HG02970 (cell line): ENCODE results near the gene DNAH11.
A peak's percentile ranks its signal among the peaks of the same experiment; 100 is the strongest.
"Not testable (repeated sequence)": the region's sequence is repeated elsewhere in the genome, so short reads cannot be mapped to it uniquely, and the experiment has no call there.

ENCODE experiments used
- ATAC-seq: cut with Tn5 transposase; IDR thresholded peaks from one replicate; pipeline ENCODE4 v1.9.1; 2021; ENCODE audit warnings: mild to moderate bottlenecking, moderate library complexity, moderate number of reproducible peaks; ENCODE audit not compliant: unreplicated experiment, low FRiP score

DNAH11 gene

DNA sequence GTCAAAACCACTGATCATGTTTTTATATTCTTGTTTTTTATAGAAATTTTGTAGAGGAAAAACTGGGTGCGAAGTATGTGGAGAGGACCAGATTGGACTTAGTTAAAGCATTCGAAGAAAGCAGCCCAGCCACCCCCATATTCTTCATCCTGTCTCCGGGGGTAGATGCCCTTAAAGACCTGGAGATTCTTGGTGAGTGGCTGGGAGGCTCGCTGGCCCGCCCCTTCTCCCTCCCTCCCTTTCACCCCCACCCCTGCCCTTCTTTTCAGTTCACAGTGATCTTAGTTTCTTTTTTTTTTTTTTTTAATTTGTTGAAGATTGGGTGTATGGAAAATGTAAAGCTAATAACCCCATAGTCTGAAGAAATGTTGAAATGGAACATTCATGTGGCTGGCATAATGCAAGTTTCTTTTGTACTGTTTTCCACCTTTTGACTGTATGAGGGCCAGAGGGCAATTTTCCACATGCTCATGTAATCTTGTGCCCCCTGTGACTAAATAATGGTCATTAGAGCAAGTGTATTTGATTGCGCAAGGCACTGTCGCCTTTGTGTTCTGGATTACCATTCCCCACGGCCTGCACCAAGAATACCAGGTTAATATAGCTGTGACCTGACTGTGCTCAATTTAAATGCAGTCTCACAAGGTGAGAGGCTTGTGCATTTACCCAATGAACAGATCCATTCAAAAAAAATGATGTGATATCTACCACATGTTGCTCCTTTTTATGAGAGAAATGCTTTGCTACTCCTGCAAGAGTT, 325.2 kb downstream of the DNAH11 start:
- no peak for ATAC-seq

DNA sequence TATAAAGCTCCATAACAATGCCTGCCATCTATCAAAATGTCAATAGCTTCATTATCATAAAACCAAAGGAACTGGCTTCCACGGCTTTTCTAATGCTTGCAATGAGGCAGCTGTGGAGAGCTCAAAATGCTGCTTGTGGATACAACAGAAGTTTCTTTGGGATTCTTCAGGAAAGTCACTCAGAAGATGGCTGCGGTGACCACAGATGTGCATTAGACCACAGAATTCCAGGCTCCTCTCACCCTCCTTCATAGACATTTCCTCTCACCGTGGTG, 325.7 kb downstream of the DNAH11 start:
- ATAC-seq = no peak

DNA sequence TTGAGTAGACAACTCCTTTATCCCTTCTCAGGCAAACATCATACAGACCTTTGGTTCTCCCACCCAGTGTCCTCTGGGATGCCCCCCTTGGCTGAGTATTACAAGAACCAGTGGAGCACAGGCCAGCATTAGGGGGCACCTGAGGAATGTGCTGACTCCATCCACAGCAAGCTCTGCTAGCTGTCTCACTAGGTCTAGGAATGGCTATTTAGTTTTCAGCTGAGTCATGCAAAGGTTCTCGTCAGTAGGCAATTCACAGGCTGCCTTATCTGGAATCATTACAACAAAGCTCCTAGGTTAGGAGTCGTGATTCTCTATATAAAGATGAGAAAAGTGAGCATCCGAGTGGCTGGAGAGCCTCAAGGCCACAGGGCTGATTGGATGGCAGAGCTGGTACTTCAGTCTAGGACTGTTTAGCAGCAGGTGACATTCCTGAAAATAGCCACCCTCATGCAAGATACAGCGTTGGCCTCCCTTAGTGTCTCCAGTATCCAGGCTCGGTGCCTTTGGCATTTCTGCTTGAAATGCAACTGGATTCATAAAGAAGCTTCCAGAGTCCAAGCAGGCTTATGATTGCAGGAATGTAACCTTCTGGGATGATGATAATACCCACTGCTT, 327.1 kb downstream of the DNAH11 start:
- ATAC-seq = no peak

DNA sequence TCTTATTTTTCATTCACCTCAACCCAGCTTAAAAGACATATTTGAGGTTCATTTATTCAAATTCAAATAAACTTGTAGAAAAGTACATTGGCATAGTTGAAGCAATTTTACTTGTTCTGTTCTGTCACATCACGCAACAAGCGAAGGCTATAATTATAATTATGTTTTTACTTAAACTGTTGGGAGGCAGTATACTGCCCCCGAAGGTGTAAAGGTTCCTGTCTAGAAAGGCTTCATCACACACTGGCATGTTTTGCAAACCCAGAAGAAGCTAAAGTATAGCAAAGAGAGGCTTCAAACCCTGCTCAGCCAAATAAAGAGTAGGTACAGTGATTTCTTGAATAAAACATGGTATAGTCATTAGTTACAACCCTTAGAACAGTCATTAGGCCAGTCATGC, 340.2 kb downstream of the DNAH11 start:
- no peak for ATAC-seq

DNA sequence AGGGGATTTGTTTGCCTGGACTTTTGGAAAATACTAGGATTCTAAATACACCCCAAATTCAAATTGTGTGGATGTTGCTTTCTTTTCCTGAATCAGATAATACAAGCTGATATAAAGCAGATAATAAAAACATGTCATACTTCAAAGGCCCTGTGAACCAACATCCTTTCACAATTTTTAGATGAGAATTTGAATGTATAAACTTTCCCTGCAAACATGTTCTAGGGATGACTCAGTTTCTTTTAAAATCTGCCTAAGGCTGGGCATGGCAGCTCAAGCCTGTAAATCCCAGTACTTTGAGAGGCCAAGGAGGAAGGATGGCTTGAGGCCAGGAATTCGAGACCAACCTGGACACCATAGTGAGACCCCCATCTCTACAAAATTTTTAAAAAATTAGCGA, 340.7 kb downstream of the DNAH11 start:
- not testable (repeated sequence) for ATAC-seq

DNA sequence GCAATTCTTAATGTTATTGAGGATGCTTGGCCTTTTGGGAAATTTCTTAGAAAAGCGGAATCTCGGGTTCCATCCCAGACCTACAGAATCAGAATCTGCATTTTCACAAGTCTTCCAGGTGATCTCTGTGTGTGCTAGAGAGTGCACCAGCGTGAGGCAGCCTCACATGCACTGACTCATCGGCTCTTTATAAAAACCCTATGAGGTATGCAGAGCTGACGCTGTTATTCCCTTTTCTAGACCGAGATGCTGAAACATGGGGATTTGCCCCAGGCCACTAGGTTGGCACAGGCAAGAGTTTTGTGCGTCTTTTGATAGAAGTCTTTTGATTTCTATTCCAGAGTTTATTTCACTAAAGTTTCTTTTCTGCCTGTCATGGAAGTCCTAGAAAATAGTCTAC, 341.7 kb downstream of the DNAH11 start:
- ATAC-seq = no peak

DNA sequence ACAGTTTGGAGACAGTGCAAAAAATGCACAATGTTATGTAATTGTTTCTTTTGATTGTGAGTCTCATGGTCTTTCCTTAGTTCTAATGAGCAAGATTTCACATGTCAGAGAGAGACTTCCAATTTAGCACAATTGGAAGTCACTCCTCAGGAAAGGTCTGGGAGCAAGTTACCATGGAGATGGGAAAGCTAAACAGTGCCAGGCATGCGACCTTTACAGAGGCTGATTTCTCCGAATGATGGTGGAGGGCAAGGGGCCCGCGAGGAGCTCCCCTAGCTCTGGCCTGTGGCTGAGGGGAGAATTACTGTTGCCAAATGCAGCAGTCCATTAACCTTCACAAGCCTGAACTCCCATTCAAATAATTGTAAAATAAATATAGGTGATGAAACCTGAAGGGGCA, 343.6 kb downstream of the DNAH11 start:
- no peak for ATAC-seq

DNA sequence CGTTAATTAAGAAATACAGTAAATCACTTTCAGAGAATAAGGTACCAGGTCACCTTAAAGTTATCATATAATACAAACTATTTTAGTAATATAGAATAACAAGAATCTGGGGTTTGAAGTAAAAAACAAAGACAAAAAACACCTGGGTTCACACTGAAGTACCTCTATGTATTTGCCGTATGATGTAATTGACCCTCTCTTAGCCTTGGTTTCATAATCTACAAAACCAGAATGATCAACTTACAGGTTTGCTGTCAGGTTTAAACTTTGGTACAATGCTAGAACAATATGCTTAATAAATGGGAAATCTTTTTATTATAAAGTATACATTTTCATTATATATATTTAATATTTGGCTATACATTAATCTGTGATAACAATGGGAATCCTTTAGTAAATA, 344.5 kb downstream of the DNAH11 start:
- no peak for ATAC-seq

DNA sequence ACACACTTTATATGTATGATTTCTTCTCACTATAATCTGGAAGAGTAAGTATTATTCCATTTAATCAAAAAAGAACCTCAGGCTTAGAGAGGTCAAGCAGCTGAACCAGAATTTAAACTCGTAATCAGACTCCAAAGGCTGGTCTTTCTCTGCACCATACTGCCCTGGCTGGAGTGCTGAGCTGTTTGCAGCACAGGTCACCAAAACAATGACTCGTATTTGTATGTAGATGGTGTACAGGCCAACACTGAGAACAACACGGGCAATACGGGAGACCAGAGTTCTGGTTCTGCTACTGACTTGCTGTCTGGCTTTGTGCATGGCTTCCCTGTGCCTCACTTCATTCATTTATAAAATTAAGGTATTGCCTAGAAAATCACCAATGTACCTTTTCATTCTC, 344.9 kb downstream of the DNAH11 start:
- no peak for ATAC-seq

DNA sequence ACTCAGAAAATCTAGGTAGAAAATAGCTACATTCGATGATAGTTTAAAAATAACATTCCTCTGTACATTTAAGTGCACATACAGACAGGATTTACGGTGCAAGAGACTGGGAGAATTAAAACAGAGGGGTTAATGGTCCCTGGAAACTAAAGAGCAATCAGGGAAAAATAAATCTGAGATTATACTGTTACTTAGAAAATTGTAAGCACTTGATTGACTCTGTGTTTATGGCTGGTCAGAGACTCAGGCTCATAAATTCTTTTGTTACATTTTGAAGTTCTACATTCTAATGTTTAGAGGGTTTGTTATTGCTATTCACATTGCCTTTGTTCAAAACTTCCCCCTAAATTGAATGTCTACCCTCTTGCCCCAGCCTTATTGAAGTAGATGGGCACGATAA, 348.5 kb downstream of the DNAH11 start:
- ATAC-seq = no peak

DNA sequence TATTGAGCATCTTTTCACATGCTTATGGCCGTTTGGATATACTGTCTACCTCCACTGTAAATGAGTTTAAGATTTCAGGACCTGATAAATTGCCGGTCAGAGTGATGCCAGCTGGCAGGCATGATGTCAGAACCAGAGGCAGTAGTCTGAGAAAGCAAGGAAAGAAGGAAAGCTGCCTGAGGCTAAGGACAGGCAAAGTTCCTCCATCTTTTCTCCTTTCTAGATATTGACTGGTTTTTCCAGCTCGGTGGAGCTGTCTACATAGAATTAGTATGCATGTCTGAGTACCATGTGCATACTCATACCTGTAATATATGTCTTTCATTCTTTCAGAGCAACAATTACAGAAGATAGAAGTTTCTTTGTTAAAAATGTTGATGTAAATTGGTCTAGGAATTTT, 350.6 kb downstream of the DNAH11 start:
- no peak for ATAC-seq

DNA sequence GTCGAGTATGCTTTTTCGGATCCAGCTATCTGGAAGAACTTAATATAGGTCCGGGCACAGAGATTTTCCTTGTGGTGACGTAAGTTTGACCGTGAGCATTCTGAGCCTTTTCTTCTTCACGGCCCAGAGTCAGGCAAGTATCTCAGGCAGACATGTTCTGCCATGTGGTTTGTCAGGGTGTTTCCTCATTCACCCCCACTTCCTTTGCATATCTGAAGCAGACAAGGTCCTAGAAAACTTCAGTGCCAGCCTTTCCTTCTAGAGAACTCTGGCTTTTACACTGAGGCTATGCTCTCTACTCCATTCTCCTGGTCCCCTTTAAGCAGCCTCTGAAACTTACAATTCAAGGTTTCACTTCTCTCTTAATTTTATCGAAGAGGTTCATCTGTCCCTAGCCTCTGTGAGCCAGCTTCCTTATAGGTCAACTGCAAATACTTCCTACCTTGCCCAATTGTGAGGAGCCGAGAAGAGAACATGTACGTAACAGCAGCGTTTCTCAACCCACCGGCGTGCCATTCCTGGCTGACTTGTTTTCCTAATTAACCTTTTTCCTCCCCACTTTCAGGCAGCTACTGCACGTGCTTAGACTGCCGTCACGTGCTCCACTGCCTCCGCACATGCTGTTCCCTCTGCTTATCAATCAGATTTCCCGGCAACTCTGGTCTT, 355.6 kb downstream of the DNAH11 start:
- ATAC-seq = peak; percentile 66

DNA sequence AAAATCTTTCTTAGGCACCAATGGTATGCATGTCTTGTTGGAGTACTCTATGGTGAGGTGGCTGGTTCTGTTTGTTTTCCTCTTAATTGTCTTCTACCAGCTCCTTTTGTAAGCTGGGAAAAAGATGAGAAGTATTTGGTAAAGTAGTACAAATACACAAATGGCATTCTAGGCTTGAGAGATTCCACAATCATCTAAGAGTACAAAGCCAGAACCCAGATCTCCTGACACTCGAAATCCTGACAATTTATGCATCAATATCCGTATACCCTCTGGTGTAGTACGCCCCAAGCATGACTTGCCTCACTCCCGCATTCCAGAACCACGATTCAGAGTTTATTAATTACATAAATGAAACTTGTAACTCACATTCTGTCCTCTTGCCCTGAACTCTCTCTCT, 359.4 kb downstream of the DNAH11 start:
- no peak for ATAC-seq

DNA sequence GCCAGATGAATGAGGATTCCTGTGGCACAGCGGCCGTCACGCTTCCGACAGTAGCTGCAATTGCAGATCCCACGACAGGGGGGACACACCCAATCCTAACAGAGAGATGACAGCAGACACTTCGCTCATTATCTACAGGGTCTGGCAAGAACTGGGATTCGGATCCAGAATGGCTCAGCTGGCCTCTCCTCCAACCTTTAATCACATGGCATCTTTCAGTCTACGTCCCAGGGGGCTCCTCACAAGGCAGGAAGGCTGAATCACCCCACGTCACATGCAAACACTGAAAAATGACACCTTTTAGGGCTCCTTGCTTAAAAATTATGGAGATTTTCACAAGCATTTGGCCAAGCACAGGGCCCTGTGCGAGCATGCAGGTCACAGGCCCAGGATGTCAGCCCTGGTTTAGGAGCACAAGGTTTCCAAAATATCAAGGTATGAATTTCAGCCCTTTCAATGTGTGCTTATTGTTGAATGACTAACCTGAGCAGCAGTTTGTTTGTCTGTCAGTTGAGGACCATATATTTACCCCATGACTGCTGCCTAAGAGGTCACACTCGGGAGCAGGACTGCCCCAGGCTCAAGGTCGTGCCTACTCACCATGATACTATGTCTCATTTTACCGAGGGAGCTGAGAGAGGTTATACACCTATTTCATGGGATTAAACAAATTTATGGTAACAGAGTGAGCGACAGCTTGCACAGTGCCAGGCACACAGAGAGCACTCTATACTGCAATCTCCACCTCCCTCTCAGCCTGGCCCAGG, 360.4 kb downstream of the DNAH11 start:
- ATAC-seq = no peak

DNA sequence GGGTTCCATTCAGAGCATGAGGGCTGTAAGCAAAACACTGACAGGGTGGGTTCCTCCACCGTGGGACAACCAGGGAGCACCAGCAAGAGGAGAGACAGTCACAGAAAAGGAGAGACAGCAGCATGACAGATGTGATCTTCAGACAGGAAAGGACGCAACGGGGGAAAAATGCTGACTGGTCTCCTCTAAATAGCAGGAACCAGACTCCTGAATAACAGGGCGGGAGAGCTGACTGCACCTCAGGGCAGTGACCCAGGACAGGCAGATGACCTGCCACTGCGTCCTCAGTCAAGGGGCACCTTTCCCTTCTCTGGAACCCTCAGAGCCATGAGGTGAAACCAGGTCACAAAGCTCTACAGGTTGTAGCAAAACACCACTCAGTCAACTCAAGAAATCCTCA, 365.9 kb downstream of the DNAH11 start:
- ATAC-seq = no peak

DNA sequence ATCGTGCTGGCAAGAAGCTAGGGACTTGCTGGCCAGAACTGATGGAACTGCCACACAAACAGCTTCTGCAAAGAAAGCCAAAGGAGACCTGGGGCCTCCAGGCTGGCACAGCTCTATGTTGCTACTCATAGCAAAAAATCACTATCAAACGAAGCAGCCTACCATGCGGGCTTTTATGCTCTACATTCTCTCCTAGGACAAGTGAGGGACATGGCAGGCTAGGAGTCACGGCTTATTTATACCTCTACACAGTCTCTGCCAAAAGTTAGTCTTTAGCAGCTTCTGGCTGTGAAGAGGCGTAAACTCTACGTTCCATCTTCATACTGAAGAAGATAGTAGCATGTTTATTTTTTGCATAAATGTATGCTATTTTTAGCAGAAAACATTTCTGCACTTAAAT, 367.4 kb downstream of the DNAH11 start:
- no peak for ATAC-seq

DNA sequence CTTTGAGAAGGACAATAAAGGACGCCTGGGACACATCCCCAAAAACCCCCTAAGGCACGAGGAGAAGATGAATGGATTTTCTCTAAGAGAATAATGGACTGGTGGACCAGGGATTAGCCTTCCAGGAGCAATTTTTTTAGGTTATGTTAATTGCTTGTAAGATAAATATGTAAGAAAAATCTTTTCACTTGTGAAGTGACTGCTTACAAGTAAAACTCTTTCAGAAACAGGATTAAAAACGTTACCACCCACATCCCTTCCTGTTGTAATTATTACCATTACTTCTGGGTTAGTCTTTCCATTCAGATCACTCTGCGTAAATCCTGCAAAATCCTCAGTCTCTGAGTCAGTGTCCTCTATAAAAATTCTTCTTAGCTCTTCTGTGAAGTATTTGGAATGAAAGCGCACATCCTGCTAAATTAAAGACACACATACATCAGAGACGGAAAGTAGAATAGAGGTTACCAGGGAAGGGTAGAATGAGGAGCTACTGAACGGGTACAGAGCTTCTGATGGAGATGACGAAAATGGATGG, 368.6 kb downstream of the DNAH11 start:
- ATAC-seq = no peak

DNA sequence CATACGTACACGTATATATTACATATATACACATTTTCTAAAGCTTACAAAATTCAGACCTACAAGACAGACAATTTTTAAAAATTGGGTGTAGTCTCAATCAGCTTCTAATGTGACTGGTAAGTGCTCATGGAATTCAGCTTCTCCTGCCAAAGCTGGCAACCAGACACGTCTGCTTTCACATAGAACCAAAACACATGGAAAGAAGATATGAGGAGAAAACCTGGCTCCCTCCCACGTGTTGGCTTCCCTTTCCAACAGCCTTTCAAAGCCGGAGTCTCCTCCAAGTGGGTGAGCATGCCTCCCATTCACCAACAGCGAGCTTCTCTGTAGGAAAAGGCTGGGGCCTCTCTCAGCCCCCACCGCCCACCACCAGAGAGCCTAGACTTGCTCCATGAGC, 369.5 kb downstream of the DNAH11 start:
- no peak for ATAC-seq

DNA sequence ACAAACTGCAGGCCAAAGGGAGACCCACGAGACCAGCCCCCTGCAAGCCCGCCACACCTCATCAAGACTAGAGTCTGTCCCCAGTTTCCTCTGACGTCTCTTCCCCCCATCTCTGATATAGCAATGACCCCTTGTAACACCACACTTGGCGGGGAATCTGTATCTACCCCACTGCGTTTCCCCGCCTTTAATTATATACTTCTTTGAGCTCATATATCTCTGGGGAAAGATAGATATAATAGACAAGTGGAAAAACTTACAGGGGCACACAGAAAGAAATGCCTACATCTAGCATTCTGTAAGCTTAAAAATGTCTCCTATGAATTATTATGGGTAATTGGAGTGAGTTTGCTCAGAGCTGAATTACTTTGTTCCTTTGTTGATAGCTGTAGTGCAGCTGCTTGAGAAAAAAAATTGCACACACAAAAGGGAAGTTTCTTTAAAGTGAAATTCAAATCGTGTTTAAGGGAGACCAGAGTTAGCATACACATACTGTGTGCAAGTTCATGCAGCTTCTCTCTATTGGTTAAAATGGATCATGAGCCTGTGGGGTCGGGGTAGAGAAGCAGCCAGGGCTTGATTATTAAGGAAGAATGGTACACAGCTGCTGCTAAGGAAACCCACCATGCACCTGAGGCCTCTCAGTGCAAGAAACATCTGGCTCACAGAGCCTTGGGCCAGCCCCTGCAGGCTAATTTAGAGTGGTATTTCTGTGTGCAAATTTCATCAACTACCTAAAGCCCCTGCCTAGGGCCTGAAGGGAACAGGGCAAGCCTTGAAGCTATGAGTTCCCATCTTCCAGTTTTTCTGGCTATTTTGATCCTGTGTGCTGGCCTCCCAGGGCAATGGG, 370.3 kb downstream of the DNAH11 start:
- ATAC-seq = no peak

DNA sequence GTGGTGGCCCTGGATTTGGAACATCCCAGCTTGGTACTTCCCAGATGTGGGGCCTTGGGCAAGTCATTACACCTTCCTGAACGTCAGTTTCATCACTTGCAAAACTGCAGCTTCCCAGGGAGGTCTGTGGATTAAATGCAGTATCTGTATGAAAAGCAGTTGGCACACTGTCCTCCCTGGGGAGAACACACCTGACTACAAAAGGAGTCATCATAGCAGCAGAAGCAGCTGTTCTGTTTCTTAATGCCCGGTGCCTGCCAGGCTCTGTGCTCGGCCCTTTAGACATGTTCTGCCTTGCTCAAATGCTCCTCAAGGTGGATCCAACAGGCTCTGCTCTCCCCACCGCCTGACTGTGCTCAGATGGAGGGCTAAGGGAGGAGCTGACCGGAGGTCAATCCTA, 371.8 kb downstream of the DNAH11 start:
- ATAC-seq = no peak
